BJ (cell line): ENCODE data around the gene ZCCHC7. TPM values are rescaled to one million over a fixed set of nuclear protein-coding genes. Genes with fewer than 3 reads are reported as not detected.

Source experiments
- CTCF ChIA-PET: fragments of 350-600 bp; formaldehyde crosslinking; extraction: SDS; loops from one replicate; lab custom pipeline; 2021; ENCODE audit warnings: antibody characterized with exemption, inconsistent platforms; lab: Yijun Ruan, JAX
- POLR2A ChIA-PET: fragments of 300-600 bp; sonication (Branson Sonifier 250); formaldehyde crosslinking; extraction: SDS; loops from one replicate; lab custom pipeline; 2021; ENCODE audit warnings: antibody characterized with exemption; lab: Charles Lee
- DNase-seq: peaks from one replicate; pipeline ENCODE4 v3.0.0-alpha.2; 2011; ENCODE audit warnings: low read depth
- H3K27me3 ChIP-seq: 2 replicates; pipeline ENCODE4 v1.6.0; 2011; ENCODE audit warnings: low read length; ENCODE audit not compliant: control insufficient read depth, insufficient read depth
- H3K36me3 ChIP-seq: 2 replicates; pipeline ENCODE4 v1.5.1; 2011; ENCODE audit warnings: low read length; ENCODE audit not compliant: control insufficient read depth, insufficient read depth
- H3K4me3 ChIP-seq: 2 replicates; pipeline ENCODE4 v1.5.1; 2011; ENCODE audit warnings: low read depth, mild to moderate bottlenecking, control low read depth, low read length
- polyA plus RNA-seq: library from polyadenylated mRNA; depleted of rRNA; stranded (reverse); fragments of >200 nt; gene quantifications from 2 replicates; pipeline ENCODE4 v1.2.3, GENCODE V29; 2011
- TF ChIP-seq, protein P1 (sequence below): IDR thresholded peaks from 2 replicates; pipeline ENCODE4 v1.5.1; 2011; ENCODE audit warnings: low read depth, mild to moderate bottlenecking, control low read depth, inconsistent platforms, low read length, moderate library complexity; ENCODE audit not compliant: insufficient read depth

ZCCHC7 gene
- polyA plus RNA-seq, 1 experiment, result 23.2 TPM

DNA sequence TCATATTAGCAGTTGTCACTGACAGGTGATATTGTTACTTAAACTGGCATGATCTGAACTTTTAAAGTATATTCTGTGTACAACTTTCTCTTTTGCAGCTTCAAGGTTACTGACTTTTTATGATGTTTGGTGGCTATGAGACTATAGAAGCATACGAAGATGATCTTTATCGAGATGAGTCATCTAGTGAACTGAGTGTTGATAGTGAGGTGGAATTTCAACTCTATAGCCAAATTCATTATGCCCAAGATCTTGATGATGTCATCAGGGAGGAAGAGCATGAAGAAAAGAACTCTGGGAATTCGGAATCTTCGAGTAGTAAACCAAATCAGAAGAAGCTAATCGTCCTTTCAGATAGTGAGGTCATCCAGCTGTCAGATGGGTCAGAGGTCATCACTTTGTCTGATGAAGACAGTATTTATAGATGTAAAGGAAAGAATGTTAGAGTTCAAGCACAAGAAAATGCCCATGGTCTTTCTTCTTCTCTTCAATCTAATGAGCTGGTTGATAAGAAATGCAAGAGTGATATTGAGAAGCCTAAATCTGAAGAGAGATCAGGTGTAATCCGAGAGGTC lies 5.9 kb downstream of the ZCCHC7 start:
- CTCF ChIA-PET, result interaction anchor here (1.6 kb wide), 1 partner anchor 12 kb away, joined by 3 read pairs; no protein-coding TSS in a partner anchor
- DNase-seq, result no peak
- POLR2A ChIA-PET, result no interaction called here
- Histone ChIP-seq H3K36me3 (peaks cover 1% of the 10 kb centered on the region; the same call in 1 of the 2 replicates), H3K27me3 (no peaks in the 10 kb centered on the region), H3K4me3 (no peak overlapping the region)
- TF ChIP-seq, protein P1, sequence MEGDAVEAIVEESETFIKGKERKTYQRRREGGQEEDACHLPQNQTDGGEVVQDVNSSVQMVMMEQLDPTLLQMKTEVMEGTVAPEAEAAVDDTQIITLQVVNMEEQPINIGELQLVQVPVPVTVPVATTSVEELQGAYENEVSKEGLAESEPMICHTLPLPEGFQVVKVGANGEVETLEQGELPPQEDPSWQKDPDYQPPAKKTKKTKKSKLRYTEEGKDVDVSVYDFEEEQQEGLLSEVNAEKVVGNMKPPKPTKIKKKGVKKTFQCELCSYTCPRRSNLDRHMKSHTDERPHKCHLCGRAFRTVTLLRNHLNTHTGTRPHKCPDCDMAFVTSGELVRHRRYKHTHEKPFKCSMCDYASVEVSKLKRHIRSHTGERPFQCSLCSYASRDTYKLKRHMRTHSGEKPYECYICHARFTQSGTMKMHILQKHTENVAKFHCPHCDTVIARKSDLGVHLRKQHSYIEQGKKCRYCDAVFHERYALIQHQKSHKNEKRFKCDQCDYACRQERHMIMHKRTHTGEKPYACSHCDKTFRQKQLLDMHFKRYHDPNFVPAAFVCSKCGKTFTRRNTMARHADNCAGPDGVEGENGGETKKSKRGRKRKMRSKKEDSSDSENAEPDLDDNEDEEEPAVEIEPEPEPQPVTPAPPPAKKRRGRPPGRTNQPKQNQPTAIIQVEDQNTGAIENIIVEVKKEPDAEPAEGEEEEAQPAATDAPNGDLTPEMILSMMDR, result no peak

DNA sequence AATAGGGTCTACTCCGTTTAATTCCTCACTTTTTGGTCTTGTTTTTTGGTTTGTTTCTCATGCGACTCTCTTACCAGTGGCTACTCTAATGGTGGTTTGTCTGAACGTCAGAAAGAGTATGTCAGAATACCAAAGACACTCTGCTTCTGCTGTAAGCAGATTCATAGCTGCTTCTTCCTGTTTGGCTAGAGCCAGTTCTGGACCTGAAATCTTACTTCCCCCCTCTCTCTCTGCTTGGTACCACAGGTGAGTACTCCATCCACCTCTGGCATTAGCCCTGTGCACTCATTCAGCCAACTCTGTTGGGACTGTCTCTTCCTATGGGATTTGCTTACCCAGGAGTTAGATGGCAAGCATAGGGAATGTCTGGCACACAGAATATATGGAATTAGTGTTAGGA lies 6.6 kb downstream of the ZCCHC7 start:
- CTCF ChIA-PET, result no interaction called here
- no peak for DNase-seq
- peaks cover 1% of the 10 kb centered on the region; the same call in 1 of the 2 replicates for H3K36me3 ChIP-seq
- POLR2A ChIA-PET, result no interaction called here
- TF ChIP-seq, protein P1, result no peak
- no peaks in the 10 kb centered on the region for H3K27me3 ChIP-seq
- no peak overlapping the region for H3K4me3 ChIP-seq

DNA sequence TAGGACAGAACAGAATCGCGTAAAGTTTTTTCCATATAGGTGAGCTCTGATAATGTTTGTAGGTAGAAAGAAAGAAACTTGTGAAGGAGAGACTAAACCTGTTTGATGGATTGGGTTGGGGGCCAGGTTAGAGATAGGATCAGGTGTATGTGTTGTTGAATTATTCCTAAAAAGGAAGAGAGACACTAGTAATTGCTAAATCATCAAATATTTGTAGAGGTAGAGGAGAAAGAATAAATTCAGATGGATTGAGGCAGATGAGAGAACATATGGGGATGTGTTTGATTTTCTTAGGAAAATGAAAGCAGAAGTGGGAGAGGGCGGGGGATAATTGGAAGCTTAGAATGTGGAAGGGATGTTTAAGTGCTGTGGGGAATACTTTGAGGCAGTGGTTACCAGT lies 7.7 kb downstream of the ZCCHC7 start:
- peaks cover 1% of the 10 kb centered on the region; the same call in 1 of the 2 replicates for H3K36me3 ChIP-seq
- CTCF ChIA-PET, result no interaction called here
- POLR2A ChIA-PET, result interaction anchor here (0.6 kb wide), 1 partner anchor 187 kb away, joined by 4 read pairs; no protein-coding TSS in a partner anchor
- TF ChIP-seq, protein P1, result no peak
- DNase-seq, result no peak
- no peak overlapping the region for H3K4me3 ChIP-seq
- no peaks in the 10 kb centered on the region for H3K27me3 ChIP-seq

DNA sequence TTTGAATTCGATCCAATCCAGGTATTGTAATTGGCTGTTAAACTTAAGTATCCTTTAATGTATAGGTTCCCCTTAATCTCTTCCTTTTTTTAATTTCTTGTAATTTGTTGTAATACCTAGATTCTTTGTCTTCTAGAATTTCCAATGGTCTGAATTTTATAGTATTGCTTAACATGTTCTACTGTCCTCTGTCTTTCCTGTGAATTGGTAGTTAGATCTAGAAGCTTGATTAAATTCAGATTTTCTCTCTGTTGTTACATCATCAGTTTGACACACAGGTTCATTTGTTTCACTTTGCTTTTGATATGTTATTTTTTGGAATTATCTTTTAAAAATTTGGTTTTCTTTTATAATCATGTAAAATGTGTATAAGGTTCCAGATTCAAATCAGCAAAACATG lies 13.8 kb downstream of the ZCCHC7 start:
- Histone ChIP-seq H3K27me3 (no peaks in the 10 kb centered on the region), H3K36me3 (peaks cover 4% of the 10 kb centered on the region; the same call in 1 of the 2 replicates), H3K4me3 (no peak overlapping the region)
- TF ChIP-seq, protein P1, result no peak
- no peak for DNase-seq
- ChIA-PET POLR2A (no interaction called here), CTCF (interaction anchor here (0.8 kb wide), 1 partner anchor 26 kb away, joined by 5 read pairs; no protein-coding TSS in a partner anchor)

DNA sequence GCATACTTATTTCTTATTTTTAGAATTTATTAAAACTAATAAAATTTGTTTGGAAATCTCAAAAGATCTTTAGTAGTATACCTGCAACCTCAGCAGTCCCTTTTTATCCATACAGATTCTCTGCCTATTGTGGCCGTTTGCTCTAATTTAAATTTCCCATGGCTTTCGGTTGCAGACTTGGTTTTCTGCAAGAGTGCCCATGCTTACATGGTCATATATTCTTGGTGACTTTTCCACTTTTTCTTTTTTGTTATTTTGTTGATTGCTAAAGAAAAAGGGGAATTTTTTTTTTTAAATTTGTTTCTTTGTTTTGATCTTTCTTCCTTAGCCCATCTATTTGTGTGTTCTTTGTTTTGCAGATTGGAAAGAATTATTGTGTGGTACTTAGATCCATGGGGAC lies 20.6 kb downstream of the ZCCHC7 start:
- Histone ChIP-seq H3K27me3 (no peaks in the 10 kb centered on the region), H3K4me3 (no peak overlapping the region), H3K36me3 (peaks cover 4% of the 10 kb centered on the region; the same call in 1 of the 2 replicates)
- POLR2A ChIA-PET, result no interaction called here
- TF ChIP-seq, protein P1, result no peak
- no peak for DNase-seq
- CTCF ChIA-PET, result interaction anchor here (0.6 kb wide), 1 partner anchor 479 kb away, joined by 3 read pairs; no protein-coding TSS in a partner anchor
